Measurements from ENCODE around the gene C1orf94.
"Not testable (repeated sequence)": the region's sequence is repeated elsewhere in the genome, so short reads cannot be mapped to it uniquely, and the experiment has no call there.

C1orf94 gene

GRCh38 chr1:34178072-34178471 is 1.4 kb downstream of the C1orf94 start:
- Histone ChIP-seq H3K9me3 (ENCODE audit: insufficient read depth, low read length, severe bottlenecking) (no peaks in the 10 kb centered on the region), H2AFZ (ENCODE audit: low read depth, low read length) (no peak overlapping the region), H3K36me3 (ENCODE audit: insufficient read depth, low read length) (no peaks in the 10 kb centered on the region), H3K4me1 (ENCODE audit: insufficient read depth, low read length) (no peaks in the 10 kb centered on the region), H3K27me3 (ENCODE audit: insufficient read depth, low read length, poor library complexity) (peaks cover 3% of the 10 kb centered on the region), H4K20me1 (ENCODE audit: insufficient read depth, low read length) (no peaks in the 10 kb centered on the region), H3K9ac (ENCODE audit: low read depth, low read length) (no peak overlapping the region), H3K4me3 (ENCODE audit: low read depth in 1 of 2, low read length in 2 of 2) (no peak overlapping the region), H3K4me2 (ENCODE audit: insufficient read depth, low read length) (no peak overlapping the region), H3K79me2 (ENCODE audit: insufficient read depth, low read length) (no peaks in the 10 kb centered on the region), H3K27ac (ENCODE audit: low read length) (no peak overlapping the region)
- no peak for DNase-seq
- TF ChIP-seq CTCF (IDR thresholded peaks at IDR 0.05; ENCODE audit: borderline replicate concordance, extremely low read depth, low read length, poor library complexity, severe bottlenecking) (no peak), EZH2 (IDR thresholded peaks at IDR 0.05; ENCODE audit: borderline replicate concordance, low read depth, low read length, severe bottlenecking) (no peak)
- no peak for ATAC-seq (ENCODE audit: insufficient read depth, low read depth)

GRCh38 chr1:34183381-34183780 is 6.7 kb downstream of the C1orf94 start:
- ATAC-seq (ENCODE audit: insufficient read depth, low read depth); H3K9ac ChIP-seq (ENCODE audit: low read depth, low read length); H3K36me3 ChIP-seq (ENCODE audit: insufficient read depth, low read length); H3K4me3 ChIP-seq (ENCODE audit: low read depth in 1 of 2, low read length in 2 of 2); H3K4me2 ChIP-seq (ENCODE audit: insufficient read depth, low read length); H3K27me3 ChIP-seq (ENCODE audit: insufficient read depth, low read length, poor library complexity); H4K20me1 ChIP-seq (ENCODE audit: insufficient read depth, low read length); DNase-seq; H2AFZ ChIP-seq (ENCODE audit: low read depth, low read length); H3K79me2 ChIP-seq (ENCODE audit: insufficient read depth, low read length); H3K9me3 ChIP-seq (ENCODE audit: insufficient read depth, low read length, severe bottlenecking); H3K4me1 ChIP-seq (ENCODE audit: insufficient read depth, low read length); H3K27ac ChIP-seq (ENCODE audit: low read length): not testable (repeated sequence)

DNA sequence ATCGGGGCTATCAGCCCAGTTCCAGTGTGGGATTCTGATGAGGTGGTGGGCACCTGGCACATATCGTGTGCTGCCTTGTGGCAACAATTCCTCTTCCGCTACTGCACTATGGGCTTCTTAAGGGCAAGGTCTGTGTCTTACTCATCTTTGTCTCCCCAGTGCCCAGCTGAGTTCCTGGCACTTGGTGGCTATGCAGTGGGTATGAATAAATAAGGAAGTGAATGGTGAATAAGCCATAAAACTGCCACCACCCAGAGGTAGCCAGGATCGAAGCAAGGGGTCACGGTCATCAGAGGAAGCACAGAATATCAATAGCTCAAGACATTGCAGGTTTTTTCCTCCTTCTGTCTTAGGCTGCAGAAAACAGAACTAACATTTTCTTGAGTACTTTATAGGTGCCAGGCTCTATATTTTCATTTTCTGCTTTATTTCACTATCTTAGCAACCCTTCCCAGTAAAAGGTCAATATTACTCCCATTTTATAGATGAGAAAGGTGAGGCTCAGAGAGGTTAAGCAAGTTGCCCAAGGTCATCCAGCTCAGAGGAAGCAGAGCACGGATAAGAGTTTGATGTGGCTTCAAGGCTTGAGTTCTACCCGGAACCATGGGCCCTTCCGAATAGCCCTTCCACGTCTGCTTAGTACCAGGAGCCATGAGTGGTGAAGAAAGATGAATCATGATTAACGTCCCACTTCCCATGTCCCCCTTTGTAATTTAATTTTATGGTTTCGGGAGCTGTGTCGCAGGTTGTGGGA is 10.2 kb downstream of the C1orf94 start:
- Histone ChIP-seq H3K27me3 (ENCODE audit: insufficient read depth, low read length, poor library complexity) (peaks cover 6% of the 10 kb centered on the region), H3K27ac (ENCODE audit: low read length) (no peak overlapping the region), H3K9me3 (ENCODE audit: insufficient read depth, low read length, severe bottlenecking) (no peaks in the 10 kb centered on the region), H3K36me3 (ENCODE audit: insufficient read depth, low read length) (no peaks in the 10 kb centered on the region), H4K20me1 (ENCODE audit: insufficient read depth, low read length) (no peaks in the 10 kb centered on the region; the same call in 1 of the 2 replicates), H3K4me3 (ENCODE audit: low read depth in 1 of 2, low read length in 2 of 2) (no peak overlapping the region), H3K9ac (ENCODE audit: low read depth, low read length) (no peak overlapping the region), H3K4me1 (ENCODE audit: insufficient read depth, low read length) (no peaks in the 10 kb centered on the region), H3K4me2 (ENCODE audit: insufficient read depth, low read length) (no peak overlapping the region), H2AFZ (ENCODE audit: low read depth, low read length) (no peak overlapping the region), H3K79me2 (ENCODE audit: insufficient read depth, low read length) (no peaks in the 10 kb centered on the region)
- no peak for TF ChIP-seq CTCF (IDR thresholded peaks at IDR 0.05; ENCODE audit: borderline replicate concordance, extremely low read depth, low read length, poor library complexity, severe bottlenecking)
- TF ChIP-seq EZH2 (IDR thresholded peaks at IDR 0.05; ENCODE audit: borderline replicate concordance, low read depth, low read length, severe bottlenecking): no peak
- ATAC-seq (ENCODE audit: insufficient read depth, low read depth) (no peak), DNase-seq (no peak)

GRCh38 chr1:34188418-34188817 is 11.7 kb downstream of the C1orf94 start:
- Histone ChIP-seq H3K27ac (ENCODE audit: low read length) (no peak overlapping the region), H3K9me3 (ENCODE audit: insufficient read depth, low read length, severe bottlenecking) (no peaks in the 10 kb centered on the region), H3K36me3 (ENCODE audit: insufficient read depth, low read length) (no peaks in the 10 kb centered on the region), H3K27me3 (ENCODE audit: insufficient read depth, low read length, poor library complexity) (peaks cover under 1% of the 10 kb centered on the region), H3K4me1 (ENCODE audit: insufficient read depth, low read length) (no peaks in the 10 kb centered on the region), H3K4me3 (ENCODE audit: low read depth in 1 of 2, low read length in 2 of 2) (no peak overlapping the region), H2AFZ (ENCODE audit: low read depth, low read length) (no peak overlapping the region), H3K79me2 (ENCODE audit: insufficient read depth, low read length) (no peaks in the 10 kb centered on the region), H4K20me1 (ENCODE audit: insufficient read depth, low read length) (no peaks in the 10 kb centered on the region; the same call in 1 of the 2 replicates), H3K4me2 (ENCODE audit: insufficient read depth, low read length) (no peak overlapping the region), H3K9ac (ENCODE audit: low read depth, low read length) (no peak overlapping the region)
- DNase-seq (no peak), ATAC-seq (ENCODE audit: insufficient read depth, low read depth) (no peak)
- TF ChIP-seq CTCF (IDR thresholded peaks at IDR 0.05; ENCODE audit: borderline replicate concordance, extremely low read depth, low read length, poor library complexity, severe bottlenecking) (no peak), EZH2 (IDR thresholded peaks at IDR 0.05; ENCODE audit: borderline replicate concordance, low read depth, low read length, severe bottlenecking) (no peak)
